ENCODE measurements around the gene ZCCHC18.

- TF ChIP-seq CTCF (IDR thresholded peaks at IDR 0.05; ENCODE audit: extremely low read depth in 1 of 2, insufficient read depth in 1 of 2, low read depth in 1 of 2, low read length in 2 of 2), result peak in 1 of 2 donors; percentile 33
- TF ChIP-seq, protein P1, sequence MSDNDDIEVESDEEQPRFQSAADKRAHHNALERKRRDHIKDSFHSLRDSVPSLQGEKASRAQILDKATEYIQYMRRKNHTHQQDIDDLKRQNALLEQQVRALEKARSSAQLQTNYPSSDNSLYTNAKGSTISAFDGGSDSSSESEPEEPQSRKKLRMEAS (IDR thresholded peaks at IDR 0.05; ENCODE audit: insufficient read depth, insufficient read length), result no peak
- TF ChIP-seq EZH2 (IDR thresholded peaks at IDR 0.05; ENCODE audit: borderline replicate concordance, low read depth, low read length, severe bottlenecking), result no peak
- no peak for TF ChIP-seq POLR2A (IDR thresholded peaks at IDR 0.05; ENCODE audit: low read depth, low read length)
- no peak for TF ChIP-seq POLR2AphosphoS5 (IDR thresholded peaks at IDR 0.05; ENCODE audit: insufficient read depth, low read depth, low read length)
- TF ChIP-seq GATA2 (IDR thresholded peaks at IDR 0.05; ENCODE audit: insufficient read depth, insufficient read length, low read depth, low read length), result no peak
- no peak for TF ChIP-seq MYC (IDR thresholded peaks at IDR 0.05; ENCODE audit: low read depth, low read length)
- no peak for TF ChIP-seq FOS (IDR thresholded peaks at IDR 0.05; ENCODE audit: borderline replicate concordance, insufficient read depth, low read length)
Measured at GRCh38 chrX:104098151-104098808, 14.0 kb upstream of the ZCCHC18 start.

Data from endothelial cell of umbilical vein (primary cell).